CD14-positive monocyte (primary cell): Measurements from ENCODE around the gene NKPD1. TPM values are rescaled to one million over a fixed set of nuclear protein-coding genes. Genes with fewer than 3 reads are reported as not detected.

Source experiments
- DNase-seq, 3 donors: peaks; one replicate each; pipeline ENCODE4 v3.0.0-alpha.2; 2011 to 2022
- H2AFZ ChIP-seq: 2 replicates; pipeline ENCODE4 v1.6.0; 2012; ENCODE audit warnings: mild to moderate bottlenecking, low read depth, low read length, inconsistent platforms; ENCODE audit not compliant: insufficient read depth, poor library complexity, severe bottlenecking
- H3K27ac ChIP-seq, 2 donors: 1 replicate in 1 of 2; 2 replicates in 1 of 2; pipeline ENCODE4 v1.5.1; 2012 to 2013; ENCODE audit warnings: low read length in 2 of 2, control low read depth in 1 of 2, inconsistent platforms in 1 of 2, low read depth in 1 of 2, mild to moderate bottlenecking in 1 of 2
- H3K27me3 ChIP-seq, 2 donors: one replicate each; pipeline versions ENCODE4 v1.6.0 to v1.6.1; 2011 to 2013; ENCODE audit warnings: low read length in 2 of 2; ENCODE audit not compliant: control insufficient read depth in 2 of 2, insufficient read depth in 2 of 2
- H3K36me3 ChIP-seq, 2 donors: replicated peaks in 1 of 2; 1 replicate in 1 of 2; 2 replicates in 1 of 2; pipeline versions ENCODE4 v1.5.1 to v1.6.1; 2012 to 2013; ENCODE audit warnings: low read length in 2 of 2, control low read depth in 1 of 2, inconsistent platforms in 1 of 2, mild to moderate bottlenecking in 1 of 2; ENCODE audit not compliant: insufficient read depth in 2 of 2, control insufficient read depth in 1 of 2
- H3K4me1 ChIP-seq, 2 donors: 1 replicate in 1 of 2; 2 replicates in 1 of 2; pipeline versions ENCODE4 v1.5.1 to v1.6.1; 2012 to 2013; ENCODE audit warnings: low read length in 2 of 2, control low read depth in 1 of 2, inconsistent platforms in 1 of 2, mild to moderate bottlenecking in 1 of 2, moderate library complexity in 1 of 2; ENCODE audit not compliant: insufficient read depth in 2 of 2, control insufficient read depth in 1 of 2
- H3K4me2 ChIP-seq: replicated peaks from 2 replicates; pipeline ENCODE3; 2012; ENCODE audit warnings: low read length, moderate library complexity, mild to moderate bottlenecking; ENCODE audit not compliant: poor library complexity, severe bottlenecking; ENCODE audit errors: extremely low read depth
- H3K4me3 ChIP-seq, 3 experiments: fragments of 200-600 bp in 1 of 3; sonication (generic) in 1 of 3; replicated peaks in 1 of 3; 1 replicate in 2 of 3; 2 replicates in 1 of 3; pipeline ENCODE4 v1.5.1; 2011 to 2013; ENCODE audit warnings: low read length in 3 of 3, mild to moderate bottlenecking in 3 of 3, control low read depth in 2 of 3, low read depth in 2 of 3, inconsistent platforms in 1 of 3, moderate library complexity in 1 of 3
- H3K79me2 ChIP-seq: 2 replicates; pipeline ENCODE4 v1.6.0; 2012; ENCODE audit warnings: mild to moderate bottlenecking, control low read depth, inconsistent platforms, low read length, moderate library complexity; ENCODE audit not compliant: insufficient read depth
- H3K9ac ChIP-seq: 2 replicates; pipeline ENCODE4 v1.6.0; 2017; ENCODE audit warnings: low read length, mild to moderate bottlenecking; ENCODE audit not compliant: insufficient read depth, poor library complexity, severe bottlenecking
- H3K9me3 ChIP-seq, 2 donors: replicated peaks in 1 of 2; 1 replicate in 1 of 2; 2 replicates in 1 of 2; pipeline versions ENCODE4 v1.5.1 to v1.6.1; 2012 to 2013; ENCODE audit warnings: low read length in 2 of 2, control low read depth in 1 of 2; ENCODE audit not compliant: control insufficient read depth in 1 of 2, insufficient read depth in 1 of 2
- H4K20me1 ChIP-seq: 2 replicates; pipeline ENCODE4 v1.6.0; 2012; ENCODE audit warnings: mild to moderate bottlenecking, low read length, control low read depth, moderate library complexity; ENCODE audit not compliant: insufficient read depth
- H3K27ac Mint-ChIP-seq, 7 donors: one replicate each; pipeline ENCODE4 v1.8.0; 2020; ENCODE audit warnings: mild to moderate bottlenecking in 7 of 7, mixed read lengths in 7 of 7, moderate library complexity in 6 of 7, inconsistent platforms in 2 of 7
- H3K27me3 Mint-ChIP-seq, 3 donors: one replicate each; pipeline ENCODE4 v1.8.0; 2021 to 2022; ENCODE audit warnings: low read depth in 3 of 3, mild to moderate bottlenecking in 3 of 3, mixed read lengths in 3 of 3, moderate library complexity in 3 of 3, inconsistent platforms in 1 of 3
- H3K36me3 Mint-ChIP-seq, 2 donors: one replicate each; pipeline ENCODE4 v1.8.0; 2020; ENCODE audit warnings: mixed read lengths in 2 of 2, inconsistent platforms in 1 of 2, mild to moderate bottlenecking in 1 of 2
- H3K4me1 Mint-ChIP-seq: one replicate; pipeline ENCODE4 v1.8.0; 2020; ENCODE audit warnings: mild to moderate bottlenecking, mixed read lengths
- H3K4me3 Mint-ChIP-seq, 2 donors: one replicate each; pipeline ENCODE4 v1.8.0; 2020; ENCODE audit warnings: mild to moderate bottlenecking in 2 of 2, mixed read lengths in 2 of 2, moderate library complexity in 1 of 2
- H3K9me3 Mint-ChIP-seq, 7 donors: one replicate each; pipeline ENCODE4 v1.8.0; 2020 to 2022; ENCODE audit warnings: mixed read lengths in 7 of 7, mild to moderate bottlenecking in 6 of 7, moderate library complexity in 6 of 7, inconsistent platforms in 2 of 7
- WGBS: methylation state at CpG from one replicate; pipeline ENCODE4 v1.1.5; 2013; ENCODE audit warnings: missing lambda C conversion rate; ENCODE audit not compliant: insufficient coverage; 5-methylcytosine and 5-hydroxymethylcytosine counted together
- intact Hi-C, 2 donors: fragments of 100-400 bp; cut with micrococcal nuclease; formaldehyde crosslinking; loops; one replicate each; pipeline versions ENCODE4 v1.15.0 to v1.15.1; 2023
- polyA plus RNA-seq, 3 donors: library from polyadenylated mRNA; depleted of rRNA in 1 of 3; unstranded in 2 of 3; stranded (reverse) in 1 of 3; fragments of 300-500 nt in 2 of 3; fragments of >200 nt in 1 of 3; fragmentation: Illumina TruSeq in 2 of 3; gene quantifications; 1 replicate in 2 of 3; 2 replicates in 1 of 3; pipeline ENCODE4 v1.2.3, GENCODE V29; 2012 to 2021
- TF ChIP-seq, protein P1 (sequence below): fragments of 200-600 bp; IDR thresholded peaks from one replicate; pipeline ENCODE4 v1.8.0; 2022; ENCODE audit warnings: antibody characterized with exemption, mild to moderate bottlenecking

Gene NKPD1
- polyA plus RNA-seq, 3 donors: 0.11 TPM; not detected in 2

DNA sequence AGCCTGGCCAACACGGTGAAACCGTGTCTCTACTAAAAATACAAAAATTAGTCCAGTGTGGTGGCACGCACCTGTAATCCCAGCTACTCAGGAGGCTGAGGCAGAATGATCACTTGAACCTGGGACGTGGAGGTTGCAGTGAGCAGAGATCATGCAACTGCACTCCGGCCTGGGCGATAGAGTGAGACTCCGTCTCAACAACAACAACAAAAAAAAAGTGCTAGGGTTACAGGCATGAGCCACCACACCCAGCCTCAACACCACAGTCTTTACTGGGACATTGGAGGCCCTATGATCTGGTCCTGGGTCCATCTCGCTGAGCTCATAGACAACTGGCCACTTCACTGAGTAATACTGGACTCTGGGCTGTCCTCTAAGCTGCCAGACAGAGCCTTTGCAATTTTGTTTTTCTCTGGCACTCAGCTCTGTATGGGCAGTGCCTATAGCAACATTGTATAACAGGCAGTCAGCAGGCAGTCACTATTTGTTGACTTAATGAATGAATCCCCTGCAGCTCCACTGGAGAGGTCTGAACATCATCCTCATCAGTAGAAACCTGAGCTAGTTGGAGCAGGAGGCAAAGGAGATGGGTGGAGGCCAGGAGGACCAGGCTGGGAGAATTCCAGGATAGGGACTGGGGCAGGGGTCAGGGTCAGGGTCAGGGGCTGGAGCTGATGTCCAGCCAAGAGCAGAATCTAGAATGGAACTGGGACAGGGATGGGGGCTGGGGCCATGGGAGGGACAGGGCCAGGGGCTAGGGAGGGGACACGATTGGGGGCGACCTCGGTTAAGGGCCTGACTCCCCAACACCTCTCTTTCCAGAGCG, 25.9 kb upstream of the NKPD1 start:
- DNase-seq: no peak
- Histone ChIP-seq H3K36me3 (peaks cover 0 to under 1% of the 10 kb centered on the region in 2 donors), H3K4me2 (no peak overlapping the region), H3K79me2 (peaks cover 10% of the 10 kb centered on the region), H3K4me3 (no peak overlapping the region), H3K27ac (no peak overlapping the region), H4K20me1 (peaks cover 20% of the 10 kb centered on the region), H2AFZ (no peak overlapping the region), H3K9ac (no peak overlapping the region), H3K9me3 (no peaks in the 10 kb centered on the region), H3K27me3 (no peaks in the 10 kb centered on the region), H3K4me1 (peaks cover 22 to 31% of the 10 kb centered on the region in 2 donors)
- H3K27ac Mint-ChIP-seq: peak overlapping the region in 3 of 7 donors; percentile 46 to 67 (median 64)
- 95% methylated on average over 7 of the region's 12 CpGs for WGBS
- TF ChIP-seq, protein P1, sequence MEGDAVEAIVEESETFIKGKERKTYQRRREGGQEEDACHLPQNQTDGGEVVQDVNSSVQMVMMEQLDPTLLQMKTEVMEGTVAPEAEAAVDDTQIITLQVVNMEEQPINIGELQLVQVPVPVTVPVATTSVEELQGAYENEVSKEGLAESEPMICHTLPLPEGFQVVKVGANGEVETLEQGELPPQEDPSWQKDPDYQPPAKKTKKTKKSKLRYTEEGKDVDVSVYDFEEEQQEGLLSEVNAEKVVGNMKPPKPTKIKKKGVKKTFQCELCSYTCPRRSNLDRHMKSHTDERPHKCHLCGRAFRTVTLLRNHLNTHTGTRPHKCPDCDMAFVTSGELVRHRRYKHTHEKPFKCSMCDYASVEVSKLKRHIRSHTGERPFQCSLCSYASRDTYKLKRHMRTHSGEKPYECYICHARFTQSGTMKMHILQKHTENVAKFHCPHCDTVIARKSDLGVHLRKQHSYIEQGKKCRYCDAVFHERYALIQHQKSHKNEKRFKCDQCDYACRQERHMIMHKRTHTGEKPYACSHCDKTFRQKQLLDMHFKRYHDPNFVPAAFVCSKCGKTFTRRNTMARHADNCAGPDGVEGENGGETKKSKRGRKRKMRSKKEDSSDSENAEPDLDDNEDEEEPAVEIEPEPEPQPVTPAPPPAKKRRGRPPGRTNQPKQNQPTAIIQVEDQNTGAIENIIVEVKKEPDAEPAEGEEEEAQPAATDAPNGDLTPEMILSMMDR: no peak
- H3K4me1 Mint-ChIP-seq: peaks cover 34% of the 10 kb centered on the region
- peaks cover 0 to 6% (median 2%) of the 10 kb centered on the region in 3 donors for H3K27me3 Mint-ChIP-seq
- intact Hi-C loops: loop anchor here in 1 of 2 donors (5.0 kb wide), 1 partner anchor 89 kb away; no protein-coding TSS in a partner anchor
- no peak overlapping the region for H3K4me3 Mint-ChIP-seq
- peaks cover 0 to 12% (median 0%) of the 10 kb centered on the region in 7 donors for H3K9me3 Mint-ChIP-seq
- H3K36me3 Mint-ChIP-seq: peaks cover 4 to 7% of the 10 kb centered on the region in 2 donors

DNA sequence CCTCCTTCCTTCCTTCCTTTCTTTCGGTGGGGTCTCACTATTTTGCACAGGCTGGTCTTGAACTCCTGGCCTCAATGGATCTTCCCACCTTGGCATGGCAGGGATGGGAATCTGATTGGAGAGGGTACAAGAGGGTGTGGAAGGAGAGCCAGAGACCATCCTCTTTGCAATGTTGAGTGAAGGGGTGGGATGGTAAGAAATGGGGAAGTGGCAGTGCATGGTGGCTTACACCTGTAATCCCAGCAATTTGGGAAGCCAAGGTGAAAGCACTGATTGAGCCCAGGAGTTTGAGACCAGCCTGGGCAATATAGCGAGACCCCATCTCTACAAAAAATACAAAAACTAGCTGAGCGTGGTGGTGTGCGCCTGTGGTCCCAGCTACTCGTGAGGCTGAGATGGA, 23.3 kb upstream of the NKPD1 start:
- Histone ChIP-seq H3K9ac (peak overlapping the region; percentile 27), H3K4me3 (peak overlapping the region in 1 of 3 experiments; percentile 23), H4K20me1 (peaks cover 45% of the 10 kb centered on the region), H2AFZ (no peak overlapping the region), H3K9me3 (no peaks in the 10 kb centered on the region), H3K4me2 (no peak overlapping the region), H3K79me2 (peaks cover 36% of the 10 kb centered on the region), H3K27ac (no peak overlapping the region), H3K4me1 (peaks cover 41 to 55% of the 10 kb centered on the region in 2 donors), H3K36me3 (peaks cover 3 to 7% of the 10 kb centered on the region in 2 donors), H3K27me3 (no peaks in the 10 kb centered on the region)
- H3K27ac Mint-ChIP-seq: peak overlapping the region; percentile 3 to 89 (median 79)
- DNase-seq: no peak
- TF ChIP-seq, protein P1: no peak
- H3K9me3 Mint-ChIP-seq: peaks cover 0 to 3% (median 0%) of the 10 kb centered on the region in 7 donors
- no peak overlapping the region for H3K4me3 Mint-ChIP-seq
- peaks cover 0 to 4% (median 2%) of the 10 kb centered on the region in 3 donors for H3K27me3 Mint-ChIP-seq
- peaks cover 17 to 24% of the 10 kb centered on the region in 2 donors for H3K36me3 Mint-ChIP-seq
- WGBS: 92% methylated on average over 4 of the region's 5 CpGs
- peaks cover 54% of the 10 kb centered on the region for H3K4me1 Mint-ChIP-seq
- intact Hi-C loops: no loop called here
